GM18505 (cell line): ENCODE measurements around the gene ZDBF2.
"Not testable (repeated sequence)": the region's sequence is repeated elsewhere in the genome, so short reads cannot be mapped to it uniquely, and the experiment has no call there.

Source experiments
- ATAC-seq: cut with Tn5 transposase; IDR thresholded peaks from one replicate; pipeline ENCODE4 v1.9.1; 2021; ENCODE audit not compliant: unreplicated experiment
- POLR2A ChIP-seq: IDR thresholded peaks from 4 replicates; pipeline ENCODE4 v1.6.1; 2011; ENCODE audit warnings: borderline replicate concordance; ENCODE audit not compliant: insufficient read depth, insufficient read length; ENCODE audit errors: extremely low read depth

Gene ZDBF2

DNA sequence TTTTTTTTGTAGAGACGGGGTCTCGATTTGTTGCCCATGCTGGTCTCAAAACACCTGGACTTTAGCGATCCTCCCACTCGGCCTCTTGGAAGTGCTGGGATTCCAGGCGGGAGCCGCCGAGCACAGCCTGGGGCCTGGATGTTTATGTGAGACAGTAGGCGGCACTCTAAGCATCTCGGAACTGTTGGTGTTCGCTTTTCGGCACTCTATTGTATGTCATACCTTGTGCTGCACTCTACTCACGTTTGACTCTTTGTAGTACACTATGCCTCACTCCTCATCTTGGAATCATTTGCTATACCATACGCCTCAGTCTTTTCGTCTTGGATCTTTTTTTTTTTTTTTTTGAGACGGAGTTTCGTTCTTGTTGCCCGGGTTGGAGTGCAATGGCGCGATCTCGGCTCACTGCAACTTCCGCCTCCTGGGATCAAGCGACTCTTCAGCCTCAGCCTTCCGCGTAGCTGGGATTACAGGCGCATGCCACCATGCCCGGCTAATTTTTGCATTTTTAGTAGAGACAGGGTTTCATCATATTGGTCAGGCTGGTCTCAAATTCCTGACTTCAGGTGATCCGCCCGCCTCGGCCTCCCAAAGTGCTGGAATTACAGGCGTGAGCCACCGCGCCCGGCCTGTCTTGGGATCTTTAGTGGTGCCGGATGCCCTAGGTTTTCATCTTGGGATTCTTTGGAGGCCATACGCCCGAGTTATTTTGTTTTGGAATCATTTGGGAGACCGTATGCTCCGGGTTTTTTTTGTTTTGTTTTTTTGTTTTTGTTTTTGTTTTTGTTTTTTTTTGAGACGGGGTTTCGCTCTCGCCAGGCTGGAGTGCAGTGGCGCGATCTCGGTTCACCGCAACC lies 24.2 kb upstream of the ZDBF2 start:
- no peak for ATAC-seq
- TF ChIP-seq POLR2A: no peak

DNA sequence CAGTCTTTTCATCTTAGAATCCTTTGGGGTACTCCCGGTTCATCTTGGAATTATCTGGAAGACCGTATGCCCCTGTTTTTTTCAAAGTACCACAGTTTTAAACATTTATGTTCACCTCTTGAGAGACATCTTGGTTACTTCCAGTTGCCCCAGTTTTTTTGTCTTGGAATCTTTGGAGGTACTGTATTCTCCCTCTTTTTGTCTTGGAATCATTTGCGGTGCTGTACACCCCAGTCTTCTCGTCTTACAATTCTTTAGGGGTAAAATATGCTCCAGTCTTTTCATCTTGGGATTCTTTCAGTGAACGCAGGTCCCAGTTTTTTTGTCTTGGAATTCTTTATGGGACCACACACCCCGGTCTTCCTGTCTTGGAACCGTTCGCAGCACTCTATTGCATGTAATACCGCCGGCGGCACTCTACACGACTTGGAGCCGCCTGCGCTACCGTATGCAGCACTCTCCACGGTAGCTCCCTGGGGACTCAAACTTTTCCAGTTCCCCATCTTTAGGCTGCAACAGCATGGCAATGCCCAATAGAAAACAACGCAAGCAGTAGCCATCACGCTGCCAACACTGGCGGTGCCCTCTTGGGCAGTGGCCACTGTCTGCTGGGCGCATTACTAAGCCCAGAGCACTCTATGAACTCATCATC lies 21.2 kb upstream of the ZDBF2 start:
- ATAC-seq: no peak
- no peak for TF ChIP-seq POLR2A

DNA sequence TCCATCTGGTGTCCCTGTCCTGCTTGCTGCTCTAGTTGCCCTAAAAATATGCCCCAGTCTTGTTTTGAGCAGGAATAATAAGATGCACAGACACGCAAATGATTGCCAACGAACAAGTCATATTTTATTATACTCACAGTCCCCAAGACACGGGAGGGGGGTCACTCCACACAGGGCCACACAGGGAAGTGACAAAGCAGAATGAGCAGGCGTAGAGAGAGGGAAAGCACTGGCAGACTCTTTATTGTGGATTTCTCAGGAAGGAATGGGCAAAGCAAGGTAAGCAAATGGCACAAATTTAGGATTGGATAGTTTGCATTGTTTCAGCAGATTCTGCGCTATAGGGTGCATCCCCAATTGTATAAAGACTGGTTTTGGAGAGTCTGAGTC lies 20.7 kb upstream of the ZDBF2 start:
- no peak for ATAC-seq
- TF ChIP-seq POLR2A: no peak

DNA sequence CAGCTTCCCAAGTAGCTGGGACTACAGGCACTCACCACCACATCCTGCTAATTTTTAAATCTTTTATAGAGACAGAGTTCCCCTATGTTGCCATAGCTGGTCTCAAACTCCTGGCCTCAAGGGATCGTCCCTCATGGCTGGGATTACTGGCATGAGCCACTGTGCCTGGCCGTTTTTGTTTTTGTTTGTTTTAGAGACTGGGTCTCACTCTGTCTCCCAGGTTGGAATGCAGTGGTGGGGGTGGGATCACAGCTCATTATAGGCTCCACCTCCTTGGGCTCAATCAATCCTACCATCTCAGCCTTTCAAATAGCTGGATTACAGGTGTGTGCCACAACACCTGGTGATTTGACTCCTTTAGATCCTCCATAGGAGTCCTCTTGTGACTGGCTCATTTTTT lies 19.5 kb upstream of the ZDBF2 start:
- ATAC-seq: no peak
- no peak for TF ChIP-seq POLR2A

DNA sequence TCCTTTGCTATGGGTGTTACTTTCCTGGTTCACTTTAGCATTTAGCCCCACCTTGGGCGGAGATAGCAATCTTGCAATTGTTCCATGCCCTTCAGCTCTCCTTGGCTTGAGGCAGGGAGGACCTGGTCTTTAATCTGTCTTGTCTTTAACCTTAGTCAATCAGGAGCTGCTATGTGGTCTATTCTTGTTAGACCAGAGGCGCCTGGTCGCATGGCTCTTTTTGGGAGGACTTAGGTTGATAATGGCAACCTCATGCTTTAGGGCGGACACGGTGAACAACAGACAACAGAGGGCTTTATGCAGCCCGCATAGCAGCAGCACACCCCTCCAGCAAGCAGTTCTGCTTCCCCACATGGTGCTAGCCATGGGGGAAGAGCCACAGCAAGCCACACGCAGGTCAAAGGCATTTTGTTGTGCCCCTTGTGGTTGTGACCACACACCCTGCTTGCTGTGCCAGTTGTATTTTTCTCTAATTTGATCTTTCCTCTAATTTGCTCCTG lies 17.7 kb upstream of the ZDBF2 start:
- no peak for ATAC-seq

DNA sequence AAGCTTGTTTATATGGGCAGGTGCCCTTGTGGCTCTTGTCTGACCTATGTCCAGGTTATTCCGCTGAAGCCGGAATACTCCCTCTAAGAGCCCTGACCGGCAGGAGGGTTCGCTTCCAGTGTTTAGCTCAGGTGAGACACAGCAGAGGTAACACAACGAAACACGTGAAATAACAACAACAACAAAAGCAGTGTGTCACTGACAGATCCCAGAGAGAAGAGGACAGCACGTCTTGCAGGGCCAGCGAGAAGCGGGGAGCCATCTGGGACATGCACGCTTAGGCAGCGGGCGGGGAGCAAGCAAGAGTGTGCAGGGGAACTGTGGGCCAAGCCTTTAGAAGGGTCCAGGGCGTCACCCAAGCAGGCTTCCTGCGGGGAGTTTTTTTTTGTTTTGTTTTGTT lies 17.1 kb upstream of the ZDBF2 start:
- no peak for ATAC-seq
- no peak for TF ChIP-seq POLR2A

More for the DNA sequence above, 17.7 kb upstream of the ZDBF2 start:
- no peak for TF ChIP-seq POLR2A

DNA sequence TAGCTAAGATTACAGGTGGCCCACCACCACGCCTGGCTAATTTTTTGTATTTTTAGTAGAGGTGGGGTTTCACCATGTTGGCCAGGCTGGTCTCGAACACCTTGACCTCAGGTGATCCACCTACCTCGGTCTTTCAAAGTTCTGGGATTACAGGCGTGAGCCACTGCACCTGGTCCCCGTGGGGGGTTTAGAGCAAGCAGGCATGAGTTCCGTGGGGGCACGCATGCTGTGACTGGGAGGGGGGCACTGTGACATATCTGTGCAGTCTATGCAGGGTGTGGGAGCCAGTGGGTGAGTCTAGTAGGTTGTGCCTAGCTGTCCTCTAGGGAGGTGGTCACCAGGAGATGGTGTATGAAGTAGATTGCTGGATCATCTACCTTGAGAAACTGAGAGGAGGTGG lies 16.6 kb upstream of the ZDBF2 start:
- TF ChIP-seq POLR2A: no peak

DNA sequence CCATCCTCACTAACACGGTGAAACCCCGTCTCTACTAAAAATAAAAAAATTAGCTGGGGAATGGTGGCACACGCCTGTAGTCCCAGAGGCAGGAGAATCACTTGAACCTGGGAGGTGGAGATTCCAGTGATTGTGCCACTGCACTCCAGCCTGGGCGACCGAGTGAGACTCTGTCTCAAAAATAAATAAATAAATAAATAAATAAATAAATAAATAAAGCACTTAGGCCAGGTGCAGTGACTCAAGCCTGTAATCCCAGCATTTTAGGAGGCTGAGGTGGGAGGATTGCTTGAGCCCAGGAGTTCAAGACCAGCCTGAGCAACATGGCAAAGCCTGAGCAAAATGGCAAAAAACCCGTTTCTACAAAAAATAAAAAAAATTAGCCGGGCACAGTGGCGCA lies 15.8 kb upstream of the ZDBF2 start:
- not testable (repeated sequence) for ATAC-seq

More for the DNA sequence above, 16.6 kb upstream of the ZDBF2 start:
- no peak for ATAC-seq

DNA sequence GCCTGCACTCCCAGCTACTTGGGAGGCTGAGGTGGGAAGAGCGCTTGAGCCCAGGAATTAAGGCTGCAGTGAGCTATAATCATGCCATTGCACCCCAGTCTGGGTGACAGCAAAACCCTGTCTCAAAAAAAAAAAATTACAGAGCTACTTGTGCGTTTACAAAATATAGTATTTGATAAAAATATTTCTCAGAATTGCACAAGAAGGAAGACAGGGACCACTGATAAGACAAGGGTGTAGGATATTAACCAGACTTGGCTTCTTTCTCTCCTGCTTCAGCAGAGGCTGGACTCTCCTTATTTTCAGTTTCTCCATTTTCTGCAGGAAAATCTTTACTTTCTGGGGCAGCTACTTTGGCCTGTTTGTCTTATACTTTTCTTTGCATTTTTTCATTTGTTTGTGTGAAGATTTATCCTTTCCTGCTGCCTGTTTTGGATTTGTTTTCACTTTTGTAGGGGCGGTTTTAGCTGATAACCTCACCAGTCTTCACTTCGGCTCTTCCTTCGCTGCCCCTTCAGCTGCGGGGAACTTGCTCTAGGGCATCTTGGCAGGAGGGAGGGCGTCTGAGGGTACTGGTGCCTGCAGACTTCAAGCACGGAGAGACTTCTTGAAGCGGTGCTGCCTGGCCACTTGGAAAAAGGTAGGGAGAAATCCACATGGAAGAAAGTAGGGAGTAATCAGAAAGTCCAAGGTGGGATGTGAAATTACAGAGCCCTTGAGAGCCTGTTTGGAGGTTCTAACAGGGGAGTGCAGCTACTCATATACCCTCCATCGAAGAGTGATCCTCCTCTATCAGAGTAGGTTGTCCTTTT lies 14.9 kb upstream of the ZDBF2 start:
- no peak for ATAC-seq
- TF ChIP-seq POLR2A: no peak

DNA sequence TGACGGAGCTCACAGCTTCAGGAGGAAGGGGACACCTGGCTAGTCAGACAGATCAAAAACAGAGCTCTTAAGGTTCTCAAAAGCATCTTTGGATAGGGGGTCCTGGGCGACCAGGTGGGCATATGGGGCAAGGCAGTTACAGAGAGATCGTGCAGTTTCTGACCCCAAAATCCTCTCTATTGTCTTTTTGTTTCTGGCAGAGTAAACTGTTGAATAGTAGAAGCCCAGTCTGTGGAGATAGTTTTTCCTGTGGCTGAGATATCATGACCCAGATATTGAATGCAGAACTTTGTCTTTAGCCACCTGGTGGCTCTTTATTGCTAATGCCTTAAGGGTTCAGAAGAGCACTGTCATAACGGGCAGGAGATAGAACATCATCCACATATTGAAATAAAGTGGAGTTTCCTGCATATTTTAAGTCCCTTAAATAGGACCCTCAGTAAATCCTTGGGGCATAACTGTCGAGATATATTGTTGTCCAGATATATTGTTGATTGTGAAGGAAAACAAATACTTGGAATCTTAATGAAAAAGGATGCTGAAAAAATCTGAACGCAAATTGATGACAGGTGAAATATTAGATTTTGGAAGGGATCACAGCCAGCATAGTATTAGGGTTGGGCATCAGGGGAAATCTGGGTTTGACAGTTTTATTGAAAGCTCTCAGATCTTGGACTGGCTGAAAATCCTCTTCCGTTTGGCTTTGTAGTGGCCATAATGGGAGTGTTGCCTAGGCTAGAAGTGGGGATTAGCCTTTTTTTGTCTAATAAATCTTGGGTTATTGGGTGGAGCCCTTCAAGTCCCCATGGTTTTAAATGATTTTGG lies 14.1 kb upstream of the ZDBF2 start:
- no peak for ATAC-seq
- TF ChIP-seq POLR2A: no peak

DNA sequence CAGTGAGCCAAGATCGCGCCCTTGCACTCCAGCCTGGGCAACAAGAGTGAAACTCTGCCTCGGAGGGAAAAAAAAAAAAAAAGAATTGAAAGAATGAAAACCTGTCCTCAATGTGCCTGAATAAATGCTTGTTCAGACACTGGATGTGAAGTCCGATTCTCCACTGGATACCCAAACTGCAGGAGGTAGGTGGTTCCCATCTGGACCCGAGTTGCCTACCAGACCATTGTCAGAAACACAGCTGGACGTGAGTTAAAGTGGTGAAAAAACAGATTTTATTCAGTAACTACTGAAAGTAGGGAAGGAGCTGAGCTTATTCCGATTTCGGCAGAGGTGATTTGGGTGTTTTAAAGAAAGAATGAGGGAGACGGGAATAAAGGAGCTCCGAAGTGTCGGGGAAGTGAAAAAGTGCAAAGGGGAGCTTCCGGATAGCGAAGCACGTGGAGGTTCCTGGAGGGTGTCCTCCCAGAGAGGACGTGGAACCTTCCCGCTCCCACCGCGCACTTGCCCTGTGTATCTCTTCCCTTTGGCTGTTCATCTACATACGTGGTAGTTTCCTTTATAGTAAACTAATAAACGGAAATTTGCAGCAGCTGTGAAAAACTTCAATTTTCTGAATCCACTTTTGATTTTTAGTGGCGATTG lies 10.4 kb upstream of the ZDBF2 start:
- no peak for TF ChIP-seq POLR2A
- ATAC-seq: no peak

DNA sequence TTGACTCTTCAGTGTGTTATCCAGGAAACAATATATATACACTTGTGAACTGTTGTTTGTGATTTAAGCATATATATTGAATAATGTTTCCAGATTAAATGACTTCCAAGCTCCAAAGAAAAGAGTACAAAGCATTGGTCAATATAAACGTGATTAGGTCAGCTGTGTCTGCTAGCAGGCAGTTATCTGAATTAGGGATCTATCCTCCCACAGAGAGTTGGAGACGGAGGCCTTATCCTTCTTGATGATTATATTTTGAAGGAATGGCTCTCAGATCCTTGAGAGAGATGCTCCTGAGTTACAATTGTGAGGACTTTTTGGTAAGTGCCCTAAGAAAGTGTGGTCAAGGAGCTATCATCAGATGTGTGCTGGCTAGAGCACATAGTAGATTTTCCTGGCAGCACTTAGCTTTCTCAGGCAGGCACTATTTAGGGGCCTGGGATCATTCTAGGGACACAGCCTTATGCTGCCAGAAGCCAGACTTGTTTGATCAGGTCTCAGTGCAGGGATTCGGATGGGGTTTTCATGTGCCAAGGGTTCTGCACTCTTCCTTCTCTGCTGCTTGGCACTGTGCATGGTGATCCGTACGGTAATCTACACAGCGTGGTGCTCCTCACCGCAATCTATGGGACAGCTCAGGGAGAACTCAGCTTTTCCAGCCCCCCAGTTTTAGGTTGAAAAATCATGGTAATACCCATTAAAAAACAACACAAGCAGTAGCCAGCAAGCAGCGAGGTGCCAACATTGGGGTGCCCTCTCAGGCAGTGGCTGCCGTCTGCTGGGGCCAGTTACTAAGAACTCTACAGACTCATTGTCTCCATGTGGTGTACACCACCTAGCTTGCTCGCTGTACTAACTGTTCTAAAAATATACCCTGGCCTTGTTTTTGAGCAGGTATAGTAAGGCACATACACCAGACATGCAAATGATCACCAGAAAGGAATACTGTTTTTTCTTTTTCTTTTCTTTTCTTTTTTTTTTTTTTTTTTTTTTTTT lies 8.0 kb upstream of the ZDBF2 start:
- no peak for ATAC-seq
- TF ChIP-seq POLR2A: no peak

DNA sequence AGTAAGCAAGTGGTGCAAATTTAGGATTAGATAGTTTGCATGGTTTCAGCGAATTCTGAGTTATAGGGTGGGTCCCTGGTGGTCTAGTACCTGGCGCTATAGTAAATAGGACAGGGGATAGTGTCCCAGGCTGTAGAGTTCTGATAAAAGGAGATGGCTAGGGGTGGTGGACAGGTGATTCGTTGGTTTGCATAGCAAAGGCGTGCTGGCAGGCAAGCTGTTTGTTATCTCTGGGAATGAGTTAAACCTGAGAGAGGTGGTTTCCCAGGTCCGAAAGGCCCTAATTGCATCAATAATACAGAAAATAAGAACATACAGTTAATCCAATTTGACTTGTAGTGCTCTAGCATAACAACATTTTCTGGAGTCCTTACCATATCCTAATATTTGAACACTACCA lies 6.9 kb upstream of the ZDBF2 start:
- ATAC-seq: no peak
- TF ChIP-seq POLR2A: no peak
